Kidney epithelial cell (primary cell): ENCODE measurements around the gene RPL38. TPM values are rescaled to one million over a fixed set of nuclear protein-coding genes. Genes with fewer than 3 reads are reported as not detected.

ENCODE experiments used
- DNase-seq: peaks from one replicate; pipeline ENCODE4 v3.0.0-alpha.2; 2010; ENCODE audit warnings: low read depth
- H3K27me3 ChIP-seq: 2 replicates; pipeline ENCODE4 v1.6.0; 2011; ENCODE audit warnings: low read length; ENCODE audit not compliant: control insufficient read depth, insufficient read depth
- H3K36me3 ChIP-seq: 2 replicates; pipeline ENCODE4 v1.5.1; 2011; ENCODE audit warnings: low read length; ENCODE audit not compliant: control insufficient read depth, insufficient read depth
- H3K4me3 ChIP-seq: 2 replicates; pipeline ENCODE4 v1.5.1; 2011; ENCODE audit warnings: low read depth, mild to moderate bottlenecking, control low read depth, low read length
- CTCF ChIP-seq: IDR thresholded peaks from 2 replicates; pipeline ENCODE4 v1.5.1; 2011; ENCODE audit warnings: mild to moderate bottlenecking, moderate library complexity, low read length, control low read depth, inconsistent platforms; ENCODE audit not compliant: insufficient read depth, poor library complexity, severe bottlenecking
- total RNA-seq: library from RNA; depleted of rRNA; stranded (reverse); fragments of >200 nt; gene quantifications from 2 replicates; pipeline ENCODE4 v1.2.3, GENCODE V29; 2015

The RPL38 gene
- total RNA-seq, 1 donor from 2014 or later, result 487 TPM

GRCh38 chr17:74220946-74221818, 17.7 kb downstream of the RPL38 start:
- no peak for TF ChIP-seq CTCF
- no peak for DNase-seq
- H3K27me3 ChIP-seq, result peaks cover 8% of the 10 kb centered on the region

GRCh38 chr17:74222399-74222798, 18.9 kb downstream of the RPL38 start:
- TF ChIP-seq CTCF, result no peak
- peaks cover 6% of the 10 kb centered on the region for H3K27me3 ChIP-seq

More at GRCh38 chr17:74220946-74221818, 17.7 kb downstream of the RPL38 start:
- Histone ChIP-seq H3K4me3 (no peak overlapping the region), H3K36me3 (no peaks in the 10 kb centered on the region)

GRCh38 chr17:74223901-74224300, 20.4 kb downstream of the RPL38 start:
- TF ChIP-seq CTCF, result no peak
- DNase-seq, result no peak
- Histone ChIP-seq H3K27me3 (peaks cover 5% of the 10 kb centered on the region), H3K4me3 (no peak overlapping the region), H3K36me3 (no peaks in the 10 kb centered on the region)

More at GRCh38 chr17:74222399-74222798, 18.9 kb downstream of the RPL38 start:
- DNase-seq, result no peak
- Histone ChIP-seq H3K36me3 (no peaks in the 10 kb centered on the region), H3K4me3 (no peak overlapping the region)

GRCh38 chr17:74224959-74225725, 21.7 kb downstream of the RPL38 start:
- no peak for DNase-seq
- H3K27me3 ChIP-seq, result peaks cover 5% of the 10 kb centered on the region
- H3K36me3 ChIP-seq, result no peaks in the 10 kb centered on the region
- TF ChIP-seq CTCF, result no peak
- H3K4me3 ChIP-seq, result no peak overlapping the region

GRCh38 chr17:74226252-74226651, 22.8 kb downstream of the RPL38 start:
- no peak for TF ChIP-seq CTCF
- Histone ChIP-seq H3K36me3 (no peaks in the 10 kb centered on the region), H3K27me3 (peaks cover 5% of the 10 kb centered on the region), H3K4me3 (no peak overlapping the region)
- DNase-seq, result no peak
